Stimulated activated CD8-positive, alpha-beta memory T cell treated with anti-CD3 and anti-CD28 coated beads, Interleukin-15, amount 100 ng/mL, for 24 hours (primary cell): Measurements from ENCODE around the gene COL3A1.

Experiments used
- DNase-seq: peaks from one replicate; pipeline ENCODE4 v3.0.0-alpha.2; 2020; ENCODE audit warnings: low read depth

Gene COL3A1

GRCh38 chr2:188974164-188974563 is at the start of gene COL3A1:
Gene COL3A1 (plus strand): TSS chr2:188974373. CDS start chr2:188974490, 117 bp downstream.
- no peak for DNase-seq

GRCh38 chr2:188928643-188929042 is 45.5 kb upstream of the COL3A1 start:
- DNase-seq = no peak

GRCh38 chr2:188931361-188931760 is 42.8 kb upstream of the COL3A1 start:
- no peak for DNase-seq

- DNase-seq = no peak
Measured at GRCh38 chr2:188937228-188938220, 36.6 kb upstream of the COL3A1 start.

GRCh38 chr2:188940171-188940570 is 34.0 kb upstream of the COL3A1 start:
- DNase-seq = no peak

- no peak for DNase-seq
Measured at GRCh38 chr2:188944442-188944841, 29.7 kb upstream of the COL3A1 start.

- DNase-seq = no peak
Measured at GRCh38 chr2:188949046-188949818, 24.9 kb upstream of the COL3A1 start.

GRCh38 chr2:188952901-188953300 is 21.3 kb upstream of the COL3A1 start:
- DNase-seq = no peak

GRCh38 chr2:188956290-188956689 is 17.9 kb upstream of the COL3A1 start:
- no peak for DNase-seq

GRCh38 chr2:188956961-188957360 is 17.2 kb upstream of the COL3A1 start:
- DNase-seq = no peak

- no peak for DNase-seq
Measured at GRCh38 chr2:188957646-188958045, 16.5 kb upstream of the COL3A1 start.

- no peak for DNase-seq
Measured at GRCh38 chr2:188963741-188964140, 10.4 kb upstream of the COL3A1 start.

- no peak for DNase-seq
Measured at GRCh38 chr2:188964976-188965546, 9.1 kb upstream of the COL3A1 start.

GRCh38 chr2:188965563-188965962 is 8.6 kb upstream of the COL3A1 start:
- DNase-seq = no peak

- DNase-seq = no peak
Measured at GRCh38 chr2:188966079-188966571, 8.0 kb upstream of the COL3A1 start.

- DNase-seq = no peak
Measured at GRCh38 chr2:188966728-188967440, 7.3 kb upstream of the COL3A1 start.

GRCh38 chr2:188969236-188969635 is 4.9 kb upstream of the COL3A1 start:
- no peak for DNase-seq

GRCh38 chr2:188969651-188970050 is 4.5 kb upstream of the COL3A1 start:
- DNase-seq = no peak

- no peak for DNase-seq
Measured at GRCh38 chr2:188970211-188970610, 4.0 kb upstream of the COL3A1 start.

- DNase-seq = no peak
Measured at GRCh38 chr2:188971432-188971861, 2.7 kb upstream of the COL3A1 start.

GRCh38 chr2:188973641-188974040 is 532 bp upstream of the COL3A1 start:
- no peak for DNase-seq
